Neutrophil (primary cell): Measurements from ENCODE around the gene PVRIG.
"Not testable (repeated sequence)": the region's sequence is repeated elsewhere in the genome, so short reads cannot be mapped to it uniquely, and the experiment has no call there.

Experiments
- H3K27ac ChIP-seq: fragments of 200-600 bp; sonication (generic); 2 replicates; pipeline ENCODE4 v1.5.1; 2016; ENCODE audit warnings: mild to moderate bottlenecking, moderate library complexity
- H3K27me3 ChIP-seq: fragments of 200-600 bp; sonication (generic); 2 replicates; pipeline ENCODE4 v1.6.0; 2016; ENCODE audit warnings: mild to moderate bottlenecking
- H3K36me3 ChIP-seq: fragments of 200-600 bp; sonication (generic); 2 replicates; pipeline ENCODE4 v1.5.1; 2017
- H3K4me1 ChIP-seq, 2 experiments: fragments of 200-600 bp in 1 of 2; sonication (generic) in 1 of 2; 1 replicate in 1 of 2; 2 replicates in 1 of 2; pipeline versions ENCODE4 v1.5.1 to v1.6.1; 2013 to 2016; ENCODE audit warnings: low read depth in 1 of 2, low read length in 1 of 2, mild to moderate bottlenecking in 1 of 2, moderate library complexity in 1 of 2; ENCODE audit not compliant: control insufficient read depth in 1 of 2, insufficient read depth in 1 of 2
- H3K4me3 ChIP-seq, 2 experiments: fragments of 200-600 bp in 1 of 2; sonication (generic) in 1 of 2; 1 replicate in 1 of 2; 2 replicates in 1 of 2; pipeline ENCODE4 v1.5.1; 2013 to 2016; ENCODE audit warnings: low read depth in 1 of 2, low read length in 1 of 2, mild to moderate bottlenecking in 1 of 2, moderate library complexity in 1 of 2
- H3K9me3 ChIP-seq: fragments of 200-600 bp; sonication (generic); 2 replicates; pipeline ENCODE4 v1.5.1; 2016
- TF ChIP-seq, protein P1 (sequence below): fragments of 200-600 bp; sonication (generic); IDR thresholded peaks from 2 replicates; pipeline ENCODE4 v1.5.1; 2016; ENCODE audit warnings: antibody characterized with exemption

The PVRIG gene

DNA sequence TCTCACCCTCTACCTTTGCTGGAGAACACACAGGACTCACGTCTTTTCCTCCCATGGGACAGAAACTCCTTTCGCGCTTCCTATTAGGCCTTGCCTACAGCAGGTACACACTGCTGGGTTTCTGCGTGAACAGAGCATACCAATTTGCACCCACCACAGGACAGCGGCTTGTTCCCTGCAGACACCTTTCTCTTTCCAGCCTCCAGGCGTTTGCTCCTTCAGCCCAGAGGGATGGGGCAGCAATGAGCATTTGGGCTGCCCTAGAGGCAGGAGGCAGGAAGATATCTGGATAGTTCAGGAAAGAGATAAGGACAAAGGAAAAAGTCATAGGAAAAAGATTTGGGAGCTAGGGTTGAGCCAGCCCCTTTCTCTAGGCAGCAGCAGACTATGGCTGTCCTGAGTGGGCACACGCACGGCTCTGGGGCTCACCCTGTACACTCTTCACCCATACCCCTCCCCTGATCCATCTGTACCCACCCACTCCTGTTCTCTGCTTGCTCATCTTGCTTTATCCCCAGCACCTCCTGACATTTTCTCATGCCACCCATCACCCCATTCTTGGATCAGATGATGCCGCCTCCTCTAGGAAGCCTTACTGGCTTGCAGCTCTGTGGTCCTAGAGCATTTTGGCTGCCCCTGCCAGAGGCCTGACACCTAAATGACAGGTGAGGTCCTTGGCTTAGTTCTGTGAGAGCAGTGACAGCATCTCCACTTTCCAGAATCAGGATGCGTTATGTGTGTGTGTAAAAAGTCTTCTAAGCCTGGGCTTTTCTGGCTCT is 47.0 kb downstream of the PVRIG start:
- H3K27ac ChIP-seq = no peak overlapping the region
- no peak overlapping the region for H3K4me3 ChIP-seq
- TF ChIP-seq, protein P1, sequence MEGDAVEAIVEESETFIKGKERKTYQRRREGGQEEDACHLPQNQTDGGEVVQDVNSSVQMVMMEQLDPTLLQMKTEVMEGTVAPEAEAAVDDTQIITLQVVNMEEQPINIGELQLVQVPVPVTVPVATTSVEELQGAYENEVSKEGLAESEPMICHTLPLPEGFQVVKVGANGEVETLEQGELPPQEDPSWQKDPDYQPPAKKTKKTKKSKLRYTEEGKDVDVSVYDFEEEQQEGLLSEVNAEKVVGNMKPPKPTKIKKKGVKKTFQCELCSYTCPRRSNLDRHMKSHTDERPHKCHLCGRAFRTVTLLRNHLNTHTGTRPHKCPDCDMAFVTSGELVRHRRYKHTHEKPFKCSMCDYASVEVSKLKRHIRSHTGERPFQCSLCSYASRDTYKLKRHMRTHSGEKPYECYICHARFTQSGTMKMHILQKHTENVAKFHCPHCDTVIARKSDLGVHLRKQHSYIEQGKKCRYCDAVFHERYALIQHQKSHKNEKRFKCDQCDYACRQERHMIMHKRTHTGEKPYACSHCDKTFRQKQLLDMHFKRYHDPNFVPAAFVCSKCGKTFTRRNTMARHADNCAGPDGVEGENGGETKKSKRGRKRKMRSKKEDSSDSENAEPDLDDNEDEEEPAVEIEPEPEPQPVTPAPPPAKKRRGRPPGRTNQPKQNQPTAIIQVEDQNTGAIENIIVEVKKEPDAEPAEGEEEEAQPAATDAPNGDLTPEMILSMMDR = no peak
- no peaks in the 10 kb centered on the region for H3K27me3 ChIP-seq
- peaks cover 13% of the 10 kb centered on the region for H3K36me3 ChIP-seq
- H3K9me3 ChIP-seq = no peaks in the 10 kb centered on the region
- H3K4me1 ChIP-seq = peaks cover 7 to 8% of the 10 kb centered on the region in 2 experiments

DNA sequence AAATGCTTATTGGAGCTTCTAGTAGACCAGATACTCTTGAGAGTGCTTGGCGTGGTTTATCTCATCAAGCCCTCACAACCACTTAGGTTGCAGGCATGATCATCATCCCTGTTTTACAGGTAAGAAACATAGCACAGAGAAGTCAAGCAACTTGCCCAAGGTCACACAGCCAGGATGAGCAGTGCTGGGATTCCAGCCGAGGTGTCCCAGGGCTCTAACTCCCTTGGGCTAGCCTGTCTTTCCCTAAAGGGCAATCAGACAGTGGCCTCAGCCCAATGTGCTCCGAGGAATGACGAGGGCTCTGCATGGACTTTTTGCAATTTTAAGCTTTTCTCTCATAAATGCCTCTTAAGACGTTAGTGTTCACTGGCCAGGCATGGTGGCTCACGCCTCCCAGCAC is 47.9 kb downstream of the PVRIG start:
- peaks cover 13% of the 10 kb centered on the region for H3K36me3 ChIP-seq
- H3K4me3 ChIP-seq = no peak overlapping the region
- no peak overlapping the region for H3K27ac ChIP-seq
- H3K27me3 ChIP-seq = no peaks in the 10 kb centered on the region
- peaks cover 12 to 14% of the 10 kb centered on the region in 2 experiments for H3K4me1 ChIP-seq
- TF ChIP-seq, protein P1 = no peak
- no peaks in the 10 kb centered on the region for H3K9me3 ChIP-seq

DNA sequence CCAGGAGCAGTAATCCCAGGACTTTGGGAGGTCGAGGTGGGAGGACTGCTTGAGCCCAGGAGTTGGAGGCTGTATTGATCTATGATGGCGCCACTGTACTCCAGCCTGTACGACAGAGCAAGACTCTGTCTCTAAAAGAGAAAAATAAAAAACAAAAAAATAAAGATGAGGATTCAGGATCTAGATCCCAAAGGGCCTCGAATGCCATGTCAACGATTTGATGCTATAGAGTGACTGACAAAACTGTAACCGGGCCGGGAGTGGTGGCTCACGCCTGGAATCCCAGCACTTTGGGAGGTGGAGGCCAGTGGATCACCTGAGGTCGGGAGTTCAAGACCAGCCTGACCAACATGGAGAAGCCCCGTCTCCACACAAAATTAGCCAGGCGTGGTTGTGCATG is 49.1 kb downstream of the PVRIG start:
- H3K27me3 ChIP-seq, H3K4me3 ChIP-seq, H3K9me3 ChIP-seq, H3K27ac ChIP-seq: not testable (repeated sequence)
- peaks cover 12% of the 10 kb centered on the region for H3K36me3 ChIP-seq
- H3K4me1 ChIP-seq = peaks cover 15 to 19% of the 10 kb centered on the region in 2 experiments

DNA sequence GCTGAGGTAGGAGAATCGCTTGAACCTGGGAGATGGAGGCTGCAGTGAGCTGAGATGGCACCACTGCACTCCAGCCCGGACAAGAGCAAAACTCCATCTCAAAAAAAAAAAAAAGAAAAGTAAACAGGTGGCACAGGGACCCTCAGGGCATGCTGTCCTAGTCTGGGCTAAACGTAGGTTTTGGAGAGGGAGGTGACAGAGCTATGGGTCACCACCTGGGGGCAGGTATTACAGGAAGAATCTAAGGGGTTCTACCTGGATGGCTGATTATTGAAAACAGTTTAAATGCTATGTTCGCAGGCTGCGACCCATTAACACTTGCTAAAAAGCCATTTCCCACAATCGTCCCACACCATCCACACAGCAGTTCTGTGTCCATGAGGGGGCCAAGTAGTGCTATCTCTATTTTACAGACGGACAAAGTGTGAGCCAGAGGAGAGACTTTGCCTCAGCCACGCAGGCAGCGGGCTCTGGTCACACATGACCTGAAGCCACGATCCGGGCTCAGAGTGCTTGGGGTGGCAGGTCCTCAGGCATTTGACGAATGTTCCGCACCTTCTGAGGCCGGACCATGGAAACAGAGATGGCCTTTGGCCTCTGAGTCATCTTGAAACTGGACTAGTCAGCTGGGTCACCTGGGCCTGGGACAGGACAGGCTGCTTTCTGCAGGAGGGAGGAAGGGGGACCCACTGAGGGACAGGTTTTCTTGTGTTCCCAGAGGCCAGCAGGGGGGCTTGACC is 49.7 kb downstream of the PVRIG start:
- H3K36me3 ChIP-seq, H3K9me3 ChIP-seq, H3K27me3 ChIP-seq, H3K27ac ChIP-seq, H3K4me3 ChIP-seq: not testable (repeated sequence)
- peaks cover 16 to 19% of the 10 kb centered on the region in 2 experiments for H3K4me1 ChIP-seq

DNA sequence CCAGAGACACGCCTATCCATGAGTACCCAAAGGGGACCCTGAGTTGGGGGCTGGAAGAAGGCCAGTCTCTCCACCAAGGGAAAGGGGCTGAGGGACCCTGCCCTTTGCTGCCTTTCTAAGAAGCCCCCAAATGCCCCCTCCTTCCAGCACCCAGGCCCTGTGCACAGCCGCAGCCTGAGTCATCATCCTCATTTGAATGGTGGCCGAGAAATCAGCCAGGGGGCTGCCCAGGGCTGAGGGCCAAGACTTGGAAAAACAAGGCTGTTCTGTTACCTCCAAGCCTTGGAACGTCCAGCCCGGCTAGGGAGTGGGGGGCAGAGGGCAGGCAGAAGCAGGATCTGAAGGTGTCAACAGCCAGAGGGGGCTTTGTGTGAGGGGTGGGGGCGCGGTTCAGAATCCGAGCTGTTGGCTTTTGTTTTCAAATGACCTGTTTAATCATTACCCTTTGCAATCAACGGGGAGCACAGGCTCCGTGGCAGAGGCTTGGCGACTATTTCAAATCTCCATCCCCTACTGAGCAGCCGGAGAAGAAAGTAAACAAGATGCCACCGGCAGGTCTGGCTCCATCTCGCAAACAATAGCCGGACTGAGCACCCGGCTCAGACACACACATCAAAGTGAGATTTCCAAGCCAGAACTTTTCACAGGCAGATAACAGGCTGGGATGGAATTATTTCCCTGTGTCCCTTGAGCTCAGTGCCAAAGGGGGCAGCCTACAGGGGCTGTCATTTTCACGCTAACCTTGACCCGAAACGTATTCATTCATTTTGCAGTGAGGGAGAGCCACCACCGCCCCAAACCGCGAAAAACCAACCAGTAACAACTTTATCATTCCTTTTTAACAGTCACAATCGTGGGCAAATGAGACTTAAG is 50.5 kb downstream of the PVRIG start:
- H3K36me3 ChIP-seq, H3K27me3 ChIP-seq, H3K27ac ChIP-seq, H3K9me3 ChIP-seq: not testable (repeated sequence)
- Histone ChIP-seq H3K4me3 (peak overlapping the region; percentile 29 to 71), H3K4me1 (peaks cover 21 to 23% of the 10 kb centered on the region in 2 experiments)
